Karpas-422 (cell line): ENCODE results near the gene STMN3. TPM values are rescaled to one million over a fixed set of nuclear protein-coding genes. Genes with fewer than 3 reads are reported as not detected.

Source experiments
- DNase-seq: peaks from one replicate; pipeline ENCODE4 v3.0.0-alpha.2; 2015
- H2AFZ ChIP-seq: fragments of 200-600 bp; sonication (generic); 2 replicates; pipeline ENCODE4 v1.6.1; 2014; ENCODE audit warnings: antibody characterized with exemption, low read length, mixed read lengths
- H3K27ac ChIP-seq: fragments of 200-600 bp; sonication (generic); 2 replicates; pipeline ENCODE4 v1.5.1; 2014; ENCODE audit warnings: mild to moderate bottlenecking, low read length, moderate library complexity
- H3K27me3 ChIP-seq: fragments of 200-600 bp; sonication (generic); 2 replicates; pipeline ENCODE4 v1.6.1; 2014; ENCODE audit warnings: low read length, mixed read lengths
- H3K36me3 ChIP-seq: fragments of 200-600 bp; sonication (generic); 2 replicates; pipeline ENCODE4 v1.6.1; 2014; ENCODE audit warnings: low read length, mixed read lengths; ENCODE audit not compliant: insufficient read depth
- H3K4me1 ChIP-seq: fragments of 200-600 bp; sonication (generic); 2 replicates; pipeline ENCODE4 v1.6.1; 2014; ENCODE audit warnings: mild to moderate bottlenecking, low read length, mixed read lengths
- H3K4me2 ChIP-seq: fragments of 200-600 bp; sonication (generic); 2 replicates; pipeline ENCODE4 v1.6.1; 2014; ENCODE audit warnings: low read length, low read depth, mild to moderate bottlenecking; ENCODE audit not compliant: poor library complexity, severe bottlenecking
- H3K4me3 ChIP-seq: fragments of 200-600 bp; sonication (generic); 2 replicates; pipeline ENCODE4 v1.5.1; 2014; ENCODE audit warnings: mild to moderate bottlenecking, antibody characterized with exemption, low read length, mixed read lengths
- H3K79me2 ChIP-seq: fragments of 200-600 bp; sonication (generic); 2 replicates; pipeline ENCODE4 v1.6.1; 2014; ENCODE audit warnings: mild to moderate bottlenecking, low read length, mixed read lengths
- H3K9ac ChIP-seq: fragments of 200-600 bp; sonication (generic); 2 replicates; pipeline ENCODE4 v1.6.0; 2014; ENCODE audit warnings: low read length
- H3K9me2 ChIP-seq: fragments of 200-600 bp; sonication (generic), shearing (Covaris generic); replicated peaks from 2 replicates; pipeline ENCODE4 v1.6.0; 2014; ENCODE audit warnings: mild to moderate bottlenecking, low read length, moderate library complexity; ENCODE audit not compliant: insufficient read depth
- H3K9me3 ChIP-seq: fragments of 300-700, 200-600 bp; sonication (generic); 2 replicates; pipeline ENCODE4 v1.6.1; 2014; ENCODE audit warnings: low read length, mixed read lengths
- H4K20me1 ChIP-seq: fragments of 200-600 bp; sonication (generic); 2 replicates; pipeline ENCODE4 v1.6.1; 2014; ENCODE audit warnings: mild to moderate bottlenecking, antibody characterized with exemption, low read length, low read depth; ENCODE audit not compliant: insufficient read depth
- total RNA-seq: library from RNA; depleted of rRNA; stranded (reverse); fragments of >200 nt; shearing (Covaris generic); gene quantifications from 2 replicates; pipeline ENCODE4 v1.2.3, GENCODE V29; 2014; ENCODE audit warnings: low replicate concordance

The STMN3 gene
- total RNA-seq, 1 experiment from 2014 or later, result 1.4 TPM

- DNase-seq, result no peak
- peaks cover 12% of the 10 kb centered on the region; the same call in 1 of the 2 replicates for H3K36me3 ChIP-seq
These were observed 40.0 kb upstream of the STMN3 start for GRCh38 chr20:63693083-63693732.

DNA sequence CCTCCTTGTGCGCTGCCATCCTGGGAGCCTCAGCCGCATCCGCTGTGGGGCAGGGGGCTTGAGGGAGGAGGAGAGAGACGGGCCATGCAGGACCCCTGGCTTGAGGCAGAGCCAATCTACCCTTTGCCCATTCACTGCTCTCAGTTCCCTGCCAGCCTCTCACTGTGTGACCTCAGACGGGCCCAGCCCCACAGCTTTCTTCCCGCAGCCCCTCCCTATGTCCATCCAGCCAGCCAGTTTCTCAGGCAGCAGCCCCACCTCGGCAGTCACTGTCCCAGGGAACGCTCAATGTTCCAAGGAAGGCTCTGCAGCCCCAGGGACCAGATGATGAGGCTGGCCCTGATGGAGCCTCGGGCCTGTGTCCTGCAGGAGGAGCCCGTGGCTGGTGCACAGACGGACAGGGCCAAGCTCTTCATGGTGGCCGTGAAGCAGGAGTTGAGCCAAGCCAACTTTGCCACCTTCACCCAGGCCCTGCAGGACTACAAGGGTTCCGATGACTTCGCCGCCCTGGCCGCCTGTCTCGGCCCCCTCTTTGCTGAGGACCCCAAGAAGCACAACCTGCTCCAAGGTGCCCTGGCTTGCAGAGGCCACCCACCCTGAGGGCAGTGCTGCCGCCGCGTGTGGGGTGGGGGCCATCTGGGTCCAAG lies 39.3 kb upstream of the STMN3 start:
- Histone ChIP-seq H3K36me3 (peaks cover 12% of the 10 kb centered on the region; the same call in 1 of the 2 replicates), H3K27ac (no peak overlapping the region), H4K20me1 (no peaks in the 10 kb centered on the region), H3K4me2 (no peak overlapping the region), H3K4me3 (no peak overlapping the region), H3K79me2 (no peaks in the 10 kb centered on the region), H3K27me3 (no peaks in the 10 kb centered on the region), H3K9me2 (no peaks in the 10 kb centered on the region), H2AFZ (no peak overlapping the region), H3K9ac (no peak overlapping the region), H3K4me1 (no peaks in the 10 kb centered on the region), H3K9me3 (no peaks in the 10 kb centered on the region)
- DNase-seq, result no peak

More at GRCh38 chr20:63693083-63693732, 40.0 kb upstream of the STMN3 start:
- no peaks in the 10 kb centered on the region for H4K20me1 ChIP-seq
- H2AFZ ChIP-seq, result no peak overlapping the region
- H3K27me3 ChIP-seq, result no peaks in the 10 kb centered on the region
- no peaks in the 10 kb centered on the region for H3K9me3 ChIP-seq
- no peak overlapping the region for H3K4me2 ChIP-seq
- no peaks in the 10 kb centered on the region for H3K4me1 ChIP-seq
- no peak overlapping the region for H3K4me3 ChIP-seq
- H3K9ac ChIP-seq, result no peak overlapping the region
- no peak overlapping the region for H3K27ac ChIP-seq
- no peaks in the 10 kb centered on the region for H3K9me2 ChIP-seq
- no peaks in the 10 kb centered on the region for H3K79me2 ChIP-seq

- H3K36me3 ChIP-seq, result peaks cover 12% of the 10 kb centered on the region; the same call in 1 of the 2 replicates
- no peak overlapping the region for H3K9ac ChIP-seq
- H3K9me3 ChIP-seq, result no peaks in the 10 kb centered on the region
- H3K79me2 ChIP-seq, result no peaks in the 10 kb centered on the region
- no peak overlapping the region for H3K27ac ChIP-seq
- no peak overlapping the region for H2AFZ ChIP-seq
- no peak overlapping the region for H3K4me3 ChIP-seq
- no peak overlapping the region for H3K4me2 ChIP-seq
- H4K20me1 ChIP-seq, result no peaks in the 10 kb centered on the region
- H3K4me1 ChIP-seq, result no peaks in the 10 kb centered on the region
- DNase-seq, result no peak
- H3K9me2 ChIP-seq, result no peaks in the 10 kb centered on the region
- H3K27me3 ChIP-seq, result no peaks in the 10 kb centered on the region
These were observed 38.6 kb upstream of the STMN3 start for GRCh38 chr20:63691711-63692435.

DNA sequence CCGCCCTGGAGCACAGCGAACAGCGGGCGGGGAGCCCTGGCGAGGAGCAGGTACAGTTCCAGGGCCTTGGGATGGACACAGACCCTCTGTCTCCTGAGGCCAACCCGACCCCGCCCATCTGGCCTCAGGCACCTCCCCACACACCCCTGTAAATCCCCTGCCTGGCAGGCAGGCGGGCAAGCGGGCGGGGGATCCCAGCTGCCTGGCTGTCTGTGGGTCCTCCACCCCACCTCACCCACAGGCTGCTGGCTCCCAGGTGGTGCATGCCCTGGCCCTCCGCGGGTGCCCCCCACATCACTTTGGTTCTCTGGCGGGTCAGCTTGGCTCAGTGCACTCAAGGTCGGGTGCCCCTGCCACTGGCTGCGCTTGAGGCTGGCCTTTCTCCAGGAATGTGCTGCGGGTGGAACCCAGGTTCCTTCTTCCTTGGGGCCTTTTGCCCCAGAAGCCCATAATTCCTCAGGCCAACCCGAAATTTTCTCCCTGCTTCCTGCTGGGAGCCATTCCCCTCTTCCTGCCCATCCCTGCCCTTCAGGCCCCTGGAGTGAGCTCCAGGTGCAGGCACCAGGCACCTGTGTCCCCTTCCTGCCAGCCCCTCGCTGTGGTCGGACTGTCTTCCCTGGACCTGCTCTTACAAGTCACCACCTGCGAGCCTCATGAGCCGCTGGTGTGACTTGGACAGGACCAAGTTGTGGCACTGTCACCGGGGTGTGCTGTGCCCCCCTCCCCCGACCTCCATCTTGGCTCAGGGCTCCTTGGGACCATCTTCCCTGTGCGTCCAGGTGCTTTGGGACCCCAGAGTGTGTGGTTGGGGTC lies 37.9 kb upstream of the STMN3 start:
- Histone ChIP-seq H3K4me2 (no peak overlapping the region), H2AFZ (no peak overlapping the region), H3K4me1 (no peaks in the 10 kb centered on the region), H3K27ac (no peak overlapping the region), H3K9ac (no peak overlapping the region), H3K9me2 (no peaks in the 10 kb centered on the region), H3K79me2 (no peaks in the 10 kb centered on the region), H3K36me3 (peaks cover 12% of the 10 kb centered on the region; the same call in 1 of the 2 replicates), H3K27me3 (no peaks in the 10 kb centered on the region), H4K20me1 (no peaks in the 10 kb centered on the region), H3K4me3 (no peak overlapping the region), H3K9me3 (no peaks in the 10 kb centered on the region)
- DNase-seq, result no peak

DNA sequence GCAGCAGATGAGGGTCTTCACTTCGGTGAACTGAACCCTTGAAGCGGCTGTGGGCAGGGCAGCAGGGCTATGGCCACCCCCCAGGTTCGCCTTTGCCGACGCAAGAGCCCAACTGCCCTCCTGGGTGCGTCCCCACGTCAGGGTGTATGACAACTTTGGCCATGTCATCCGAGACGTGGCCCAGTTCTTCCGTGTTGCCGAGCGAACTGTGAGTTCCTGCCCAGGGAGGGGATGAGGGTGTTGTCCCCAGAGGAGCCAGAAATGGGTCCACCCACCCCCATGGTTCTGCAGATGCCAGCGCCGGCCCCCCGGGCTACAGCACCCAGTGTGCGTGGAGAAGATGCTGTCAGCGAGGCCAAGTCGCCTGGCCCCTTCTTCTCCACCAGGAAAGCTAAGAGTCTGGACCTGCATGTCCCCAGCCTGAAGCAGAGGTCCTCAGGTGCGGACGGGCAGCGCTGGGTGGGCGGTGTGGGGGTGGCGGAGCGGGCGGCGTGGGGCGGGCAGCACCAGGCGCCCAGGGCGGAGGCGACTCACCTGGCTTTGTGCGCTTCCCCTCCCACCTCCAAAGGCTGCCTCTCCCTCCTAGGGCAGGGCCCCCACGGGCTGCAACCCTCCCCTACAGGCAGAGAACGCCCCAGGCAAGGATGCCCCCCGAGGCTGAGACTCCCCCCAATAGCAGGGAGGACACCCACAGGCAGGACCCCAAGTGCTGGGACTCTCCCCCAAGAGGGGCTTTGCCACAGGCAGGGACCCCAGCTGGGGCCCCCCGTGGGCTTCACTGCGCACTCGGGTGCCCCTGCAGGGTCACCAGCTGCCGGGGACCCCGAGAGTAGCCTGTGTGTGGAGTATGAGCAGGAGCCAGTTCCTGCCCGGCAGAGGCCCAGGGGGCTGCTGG lies 37.0 kb upstream of the STMN3 start:
- Histone ChIP-seq H2AFZ (no peak overlapping the region), H3K4me2 (no peak overlapping the region), H3K27me3 (no peaks in the 10 kb centered on the region), H3K4me1 (no peaks in the 10 kb centered on the region), H3K36me3 (peaks cover 11% of the 10 kb centered on the region; the same call in 1 of the 2 replicates), H4K20me1 (no peaks in the 10 kb centered on the region), H3K79me2 (no peaks in the 10 kb centered on the region), H3K9ac (no peak overlapping the region), H3K9me2 (no peaks in the 10 kb centered on the region), H3K9me3 (no peaks in the 10 kb centered on the region), H3K4me3 (no peak overlapping the region), H3K27ac (no peak overlapping the region)
- DNase-seq, result no peak

- H3K9me3 ChIP-seq, result no peaks in the 10 kb centered on the region
- H3K9ac ChIP-seq, result no peak overlapping the region
- no peaks in the 10 kb centered on the region for H3K4me1 ChIP-seq
- no peak overlapping the region for H3K4me2 ChIP-seq
- no peak overlapping the region for H2AFZ ChIP-seq
- H4K20me1 ChIP-seq, result no peaks in the 10 kb centered on the region
- H3K36me3 ChIP-seq, result peaks cover 4% of the 10 kb centered on the region; the same call in 1 of the 2 replicates
- DNase-seq, result no peak
- no peaks in the 10 kb centered on the region for H3K79me2 ChIP-seq
- no peaks in the 10 kb centered on the region for H3K9me2 ChIP-seq
- H3K4me3 ChIP-seq, result no peak overlapping the region
- H3K27me3 ChIP-seq, result no peaks in the 10 kb centered on the region
- H3K27ac ChIP-seq, result no peak overlapping the region
These were observed 36.1 kb upstream of the STMN3 start for GRCh38 chr20:63689046-63690002.
